Measurements from ENCODE around the gene BCAS2.
"Not testable (repeated sequence)": the region's sequence is repeated elsewhere in the genome, so short reads cannot be mapped to it uniquely, and the experiment has no call there.

DNA sequence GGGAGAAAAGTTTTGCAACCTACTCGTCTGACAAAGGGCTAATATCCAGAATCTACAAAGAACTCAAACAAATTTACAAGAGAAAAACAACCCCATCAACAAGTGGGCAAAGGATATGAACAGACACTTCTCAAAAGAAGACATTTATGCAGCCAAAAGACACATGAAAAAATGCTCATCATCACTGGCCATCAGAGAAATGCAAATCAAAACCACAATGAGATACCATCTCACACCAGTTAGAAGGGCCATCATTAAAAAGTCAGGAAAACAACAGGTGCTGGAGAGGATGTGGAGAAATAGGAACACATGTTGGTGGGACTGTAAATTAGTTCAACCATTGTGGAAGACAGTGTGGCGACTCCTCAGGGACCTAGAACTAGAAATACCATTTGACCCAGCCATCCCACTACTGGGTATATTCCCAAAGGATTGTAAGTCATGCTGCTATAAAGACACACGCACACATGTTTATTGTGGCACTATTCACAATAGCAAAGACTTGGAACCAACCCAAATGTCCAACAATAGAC is 18.4 kb downstream of the BCAS2 start:
- not testable (repeated sequence) for TF ChIP-seq POLR2A (IDR thresholded peaks at IDR 0.05)
- TF ChIP-seq, protein P1, sequence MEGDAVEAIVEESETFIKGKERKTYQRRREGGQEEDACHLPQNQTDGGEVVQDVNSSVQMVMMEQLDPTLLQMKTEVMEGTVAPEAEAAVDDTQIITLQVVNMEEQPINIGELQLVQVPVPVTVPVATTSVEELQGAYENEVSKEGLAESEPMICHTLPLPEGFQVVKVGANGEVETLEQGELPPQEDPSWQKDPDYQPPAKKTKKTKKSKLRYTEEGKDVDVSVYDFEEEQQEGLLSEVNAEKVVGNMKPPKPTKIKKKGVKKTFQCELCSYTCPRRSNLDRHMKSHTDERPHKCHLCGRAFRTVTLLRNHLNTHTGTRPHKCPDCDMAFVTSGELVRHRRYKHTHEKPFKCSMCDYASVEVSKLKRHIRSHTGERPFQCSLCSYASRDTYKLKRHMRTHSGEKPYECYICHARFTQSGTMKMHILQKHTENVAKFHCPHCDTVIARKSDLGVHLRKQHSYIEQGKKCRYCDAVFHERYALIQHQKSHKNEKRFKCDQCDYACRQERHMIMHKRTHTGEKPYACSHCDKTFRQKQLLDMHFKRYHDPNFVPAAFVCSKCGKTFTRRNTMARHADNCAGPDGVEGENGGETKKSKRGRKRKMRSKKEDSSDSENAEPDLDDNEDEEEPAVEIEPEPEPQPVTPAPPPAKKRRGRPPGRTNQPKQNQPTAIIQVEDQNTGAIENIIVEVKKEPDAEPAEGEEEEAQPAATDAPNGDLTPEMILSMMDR (IDR thresholded peaks at IDR 0.05): not testable (repeated sequence)
